ENCODE data around the gene PTPRG.

DNA sequence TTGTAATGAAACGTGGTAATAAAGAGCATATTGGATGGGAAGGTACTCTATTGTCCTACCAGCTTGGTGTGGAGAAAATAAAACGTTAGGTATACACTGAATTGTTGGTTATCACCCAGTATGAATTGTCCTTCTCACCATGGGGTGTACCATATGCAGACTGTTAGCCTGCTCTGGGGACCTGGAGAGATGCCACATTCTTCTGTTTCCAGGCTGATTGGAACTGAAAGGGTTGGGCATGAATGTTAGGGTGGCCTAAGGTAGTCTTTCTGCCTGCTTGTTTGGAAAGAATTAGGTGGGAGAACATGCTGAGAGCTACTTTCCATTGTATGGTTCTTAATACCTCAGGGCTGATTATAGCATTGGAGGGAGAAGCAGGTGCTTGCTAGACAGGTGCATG lies 340.6 kb downstream of the PTPRG start:
- TF ChIP-seq, protein P1, sequence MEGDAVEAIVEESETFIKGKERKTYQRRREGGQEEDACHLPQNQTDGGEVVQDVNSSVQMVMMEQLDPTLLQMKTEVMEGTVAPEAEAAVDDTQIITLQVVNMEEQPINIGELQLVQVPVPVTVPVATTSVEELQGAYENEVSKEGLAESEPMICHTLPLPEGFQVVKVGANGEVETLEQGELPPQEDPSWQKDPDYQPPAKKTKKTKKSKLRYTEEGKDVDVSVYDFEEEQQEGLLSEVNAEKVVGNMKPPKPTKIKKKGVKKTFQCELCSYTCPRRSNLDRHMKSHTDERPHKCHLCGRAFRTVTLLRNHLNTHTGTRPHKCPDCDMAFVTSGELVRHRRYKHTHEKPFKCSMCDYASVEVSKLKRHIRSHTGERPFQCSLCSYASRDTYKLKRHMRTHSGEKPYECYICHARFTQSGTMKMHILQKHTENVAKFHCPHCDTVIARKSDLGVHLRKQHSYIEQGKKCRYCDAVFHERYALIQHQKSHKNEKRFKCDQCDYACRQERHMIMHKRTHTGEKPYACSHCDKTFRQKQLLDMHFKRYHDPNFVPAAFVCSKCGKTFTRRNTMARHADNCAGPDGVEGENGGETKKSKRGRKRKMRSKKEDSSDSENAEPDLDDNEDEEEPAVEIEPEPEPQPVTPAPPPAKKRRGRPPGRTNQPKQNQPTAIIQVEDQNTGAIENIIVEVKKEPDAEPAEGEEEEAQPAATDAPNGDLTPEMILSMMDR (IDR thresholded peaks at IDR 0.05; ENCODE audit: extremely low read depth in 1 of 2, insufficient read depth in 1 of 2, low read depth in 1 of 2, low read length in 2 of 2) = no peak
- TF ChIP-seq POLR2A (IDR thresholded peaks at IDR 0.05; ENCODE audit: low read depth, low read length) (no peak), POLR2AphosphoS5 (IDR thresholded peaks at IDR 0.05; ENCODE audit: insufficient read depth, low read depth, low read length) (no peak), EZH2 (IDR thresholded peaks at IDR 0.05; ENCODE audit: borderline replicate concordance, low read depth, low read length, severe bottlenecking) (no peak), GATA2 (IDR thresholded peaks at IDR 0.05; ENCODE audit: insufficient read depth, insufficient read length, low read depth, low read length) (no peak), JUN (IDR thresholded peaks at IDR 0.05; ENCODE audit: borderline replicate concordance, insufficient read depth, insufficient read length, low read depth) (no peak), MYC (IDR thresholded peaks at IDR 0.05; ENCODE audit: low read depth, low read length) (no peak), FOS (IDR thresholded peaks at IDR 0.05; ENCODE audit: borderline replicate concordance, insufficient read depth, low read length) (no peak)
- TF ChIP-seq, protein P2, sequence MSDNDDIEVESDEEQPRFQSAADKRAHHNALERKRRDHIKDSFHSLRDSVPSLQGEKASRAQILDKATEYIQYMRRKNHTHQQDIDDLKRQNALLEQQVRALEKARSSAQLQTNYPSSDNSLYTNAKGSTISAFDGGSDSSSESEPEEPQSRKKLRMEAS (IDR thresholded peaks at IDR 0.05; ENCODE audit: insufficient read depth, insufficient read length) = no peak
